ENCODE measurements around the gene TRAF3IP1.
"Not testable (repeated sequence)": the region's sequence is repeated elsewhere in the genome, so short reads cannot be mapped to it uniquely, and the experiment has no call there.

TRAF3IP1 gene

DNA sequence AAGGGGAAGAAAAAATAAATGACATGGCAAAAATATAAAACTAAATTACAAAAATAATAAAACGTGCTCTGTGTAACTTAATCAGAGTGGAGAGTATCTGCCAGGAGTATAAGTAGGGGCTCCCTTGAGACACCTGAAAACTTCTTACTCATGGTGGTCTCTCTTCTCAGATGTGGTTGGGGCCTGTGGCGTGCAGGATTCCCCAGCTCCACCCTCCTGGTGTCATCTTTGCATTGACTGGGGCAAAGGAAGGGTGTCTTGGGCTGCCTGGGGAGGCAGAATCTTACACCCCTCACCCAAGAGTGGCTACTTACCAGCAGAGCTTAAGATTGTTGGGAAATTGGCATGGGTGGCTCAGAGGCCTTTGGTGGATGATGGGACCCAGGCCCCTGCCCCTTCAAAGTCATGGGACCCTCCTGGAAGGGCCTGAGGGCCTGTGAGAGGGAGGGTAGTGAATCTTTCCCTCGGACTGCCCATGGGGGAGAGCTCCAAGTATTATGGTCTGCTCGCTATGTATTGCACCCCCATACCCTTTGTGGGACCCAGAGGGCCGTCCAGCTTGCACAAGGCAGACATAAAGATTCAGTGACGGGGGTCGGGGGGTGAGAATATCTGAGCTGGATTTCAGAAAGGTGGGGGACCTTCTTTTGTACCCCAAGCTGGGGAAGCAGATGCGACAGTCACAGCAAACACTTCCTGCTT, 6.9 kb upstream of the TRAF3IP1 start:
- no peak for DNase-seq

DNA sequence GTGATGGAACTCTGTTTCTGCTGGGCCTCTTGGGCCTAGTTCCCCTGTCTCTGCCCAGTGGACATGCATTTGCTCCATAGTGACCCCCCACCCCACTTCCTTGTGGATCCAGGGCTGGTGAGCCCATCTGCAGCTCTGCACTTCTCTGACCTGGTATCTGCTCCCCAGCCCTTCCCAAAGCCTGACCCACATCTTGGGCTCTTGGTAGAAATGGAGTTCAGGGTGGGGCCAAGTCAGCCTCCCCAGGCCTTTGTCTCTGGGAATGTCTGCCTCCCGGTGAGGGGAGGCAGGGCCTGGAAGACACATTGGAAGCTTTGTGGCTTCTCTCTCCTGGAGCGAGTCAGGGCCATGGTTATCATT, 6.3 kb upstream of the TRAF3IP1 start:
- DNase-seq, result no peak

DNA sequence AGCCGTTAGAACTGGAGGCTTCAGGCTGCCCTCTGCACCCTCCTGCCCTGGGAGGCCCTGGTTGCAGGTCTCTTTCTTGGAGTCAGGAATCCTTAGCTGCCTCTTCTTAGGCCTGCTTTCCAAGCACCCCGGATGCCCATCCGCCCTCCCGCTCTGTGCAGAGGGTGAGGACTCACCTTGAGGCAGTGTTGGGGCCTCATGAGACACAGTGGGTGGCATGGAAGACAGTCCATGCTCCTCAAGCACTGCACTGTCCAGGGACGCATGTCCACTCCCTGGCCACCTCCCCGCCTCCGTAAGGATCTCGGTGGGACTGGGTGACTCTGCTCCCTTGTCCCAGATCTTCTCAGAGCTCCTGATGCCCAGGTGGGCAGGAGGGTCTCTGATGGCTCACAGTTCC, 5.7 kb upstream of the TRAF3IP1 start:
- DNase-seq, result no peak

DNA sequence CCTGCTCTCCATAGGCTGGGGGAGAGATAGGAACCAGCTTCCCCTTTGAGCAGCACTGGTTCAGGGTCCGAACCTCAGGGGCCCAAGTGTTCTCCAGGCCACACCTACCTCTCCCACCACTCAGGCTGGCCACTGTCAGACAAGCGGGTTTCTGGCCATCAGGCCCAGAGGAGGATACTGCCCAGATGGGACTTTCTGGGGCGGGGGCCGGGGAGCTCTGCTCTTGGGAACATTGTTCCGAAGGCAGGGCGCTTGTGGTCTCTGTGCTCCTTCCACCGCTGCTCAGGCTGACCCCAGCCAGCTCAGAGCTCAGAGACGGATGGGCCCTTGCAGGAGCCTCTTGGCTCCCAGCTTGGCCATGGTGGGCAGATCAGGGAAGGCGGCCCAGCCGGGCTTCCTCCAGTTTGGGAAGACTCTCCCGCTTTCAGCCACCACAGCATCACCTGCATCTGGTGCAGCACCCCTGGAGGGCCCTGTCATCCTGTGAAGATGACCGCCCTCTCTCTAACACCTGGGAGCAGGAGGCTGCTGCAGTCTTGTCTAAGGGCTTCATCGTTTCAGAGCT, 5.2 kb upstream of the TRAF3IP1 start:
- DNase-seq, result no peak

DNA sequence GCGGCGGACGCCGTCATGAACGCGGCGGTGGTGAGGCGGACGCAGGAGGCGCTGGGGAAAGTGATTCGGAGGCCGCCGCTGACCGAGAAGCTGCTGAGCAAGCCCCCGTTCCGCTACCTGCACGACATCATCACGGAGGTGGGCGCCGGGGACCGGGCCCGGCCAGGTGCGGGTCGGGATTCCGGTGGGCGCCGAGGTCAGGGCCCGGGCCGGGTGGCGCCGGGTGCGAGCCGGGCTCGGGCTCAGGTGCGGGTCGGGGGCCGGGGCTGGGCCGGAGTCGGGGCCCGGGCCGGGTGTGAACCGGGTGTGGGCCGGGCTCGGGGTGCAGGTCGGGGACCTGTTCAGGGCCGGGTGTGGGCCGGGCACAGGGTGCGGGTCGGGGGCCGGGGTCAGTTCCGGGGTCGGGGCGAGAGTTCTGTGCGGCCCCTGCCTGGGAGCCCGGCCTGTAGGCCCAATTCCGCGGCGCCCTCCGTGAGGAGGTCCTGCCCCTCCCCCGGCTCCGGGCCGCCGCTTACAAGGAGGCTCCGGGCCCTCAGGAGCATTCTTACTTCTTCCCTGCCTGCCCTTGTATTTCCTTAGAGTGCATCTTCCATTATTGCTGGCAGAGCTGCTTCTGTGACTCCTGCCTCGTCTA, 447 bp downstream of the TRAF3IP1 start:
- no peak for DNase-seq

DNA sequence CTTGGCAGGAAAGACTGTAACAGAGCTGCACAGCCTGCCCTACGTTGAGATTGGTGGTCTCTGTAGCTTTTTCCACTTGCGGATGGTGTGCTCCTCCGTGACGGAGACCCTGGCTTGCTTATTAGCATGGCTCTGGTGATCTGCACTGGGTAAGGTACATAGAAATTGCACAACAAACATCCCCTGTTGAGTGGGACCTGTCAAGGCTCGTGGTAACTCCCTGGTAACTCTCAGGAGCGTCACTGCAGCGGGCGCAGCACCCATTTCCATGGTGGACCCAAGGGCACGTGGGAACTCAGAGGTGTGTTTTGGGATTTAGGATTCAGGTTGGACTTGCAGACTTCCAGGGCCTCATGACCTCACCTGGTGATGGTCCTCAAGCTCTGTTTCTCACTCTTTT, 1.1 kb downstream of the TRAF3IP1 start:
- no peak for DNase-seq

DNA sequence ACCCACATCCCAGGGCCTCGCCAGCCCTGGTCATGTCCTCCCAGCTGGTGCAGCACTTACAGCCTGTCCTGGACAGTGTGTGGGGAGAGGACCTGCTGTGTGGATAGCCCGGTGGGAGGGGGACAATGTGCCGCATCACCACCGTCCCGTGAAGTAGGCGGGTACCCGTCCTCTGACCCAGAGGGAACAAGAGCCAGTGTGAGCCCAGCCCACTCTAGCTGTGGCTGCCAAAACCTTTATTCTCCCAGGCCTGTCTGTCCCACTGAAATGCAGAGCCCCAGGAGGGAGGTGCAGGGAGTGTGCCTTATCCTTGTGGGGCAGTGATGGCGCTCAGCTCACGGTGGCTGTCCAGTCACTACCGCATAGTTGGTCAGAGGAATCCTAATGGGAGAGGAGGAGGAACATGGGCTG, 1.7 kb downstream of the TRAF3IP1 start:
- DNase-seq, result no peak

DNA sequence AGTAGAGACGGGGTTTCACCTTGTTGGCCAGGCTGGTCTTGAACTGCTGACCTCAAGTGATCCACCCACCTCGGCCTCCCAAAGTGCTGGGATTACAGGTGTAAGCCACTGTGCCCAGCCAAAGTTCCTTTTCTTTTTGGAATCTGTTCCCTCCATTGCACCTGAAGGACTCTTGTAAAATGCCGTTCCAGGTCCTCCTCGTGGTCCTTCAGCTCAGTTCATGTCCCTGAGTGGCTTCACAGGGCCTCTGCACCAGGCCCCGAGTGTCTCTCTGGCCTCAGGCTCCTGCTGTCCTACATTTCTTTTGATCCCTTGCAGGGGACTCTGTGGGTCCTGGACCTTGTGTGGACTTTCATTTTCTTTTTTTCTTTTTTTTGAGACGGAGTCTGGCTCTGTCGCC, 3.9 kb downstream of the TRAF3IP1 start:
- not testable (repeated sequence) for DNase-seq

DNA sequence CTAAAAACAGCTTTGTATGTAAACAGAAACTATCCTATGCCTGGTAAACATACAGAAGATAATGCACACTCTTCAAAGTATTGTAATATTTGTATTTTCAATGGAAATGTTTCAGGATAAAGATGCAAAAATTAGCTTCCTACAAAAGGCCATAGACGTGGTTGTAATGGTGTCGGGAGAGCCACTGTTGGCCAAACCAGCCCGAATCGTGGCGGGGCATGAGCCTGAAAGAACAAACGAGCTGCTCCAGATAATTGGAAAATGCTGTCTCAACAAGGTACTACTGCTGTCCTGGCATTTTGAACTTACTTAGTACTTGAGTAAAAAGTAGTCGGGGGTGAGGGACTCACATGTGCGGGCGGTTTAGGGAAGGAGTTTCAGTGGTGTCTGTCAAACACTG, 5.4 kb downstream of the TRAF3IP1 start:
- no peak for DNase-seq

DNA sequence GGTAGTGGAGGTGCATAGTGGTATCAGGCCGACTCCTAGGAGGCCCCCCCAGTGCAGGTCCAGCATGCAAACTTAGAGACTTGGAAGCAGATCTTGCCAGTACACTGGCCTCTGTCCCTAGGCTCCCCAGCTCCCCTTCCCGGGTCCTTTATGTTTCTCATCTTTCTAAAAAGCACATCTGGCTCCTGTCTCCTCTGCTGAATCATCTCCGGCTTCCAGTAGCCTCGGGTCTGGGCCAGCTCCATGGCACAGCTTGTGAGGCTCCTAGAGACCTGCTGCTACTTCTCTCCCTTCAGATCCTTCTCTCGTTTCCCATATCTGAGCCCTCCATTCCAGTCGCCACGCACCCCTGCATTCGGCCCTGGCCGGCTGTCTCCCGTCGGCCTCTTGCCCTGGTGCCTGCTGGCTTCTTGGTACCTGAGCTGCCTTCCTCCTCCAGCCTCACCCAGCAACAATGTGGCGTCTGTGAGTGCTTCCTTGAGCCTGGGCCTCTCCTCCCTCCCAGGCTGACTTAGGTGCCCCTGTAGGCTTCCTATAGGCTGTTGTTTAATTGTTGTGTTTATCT, 6.6 kb downstream of the TRAF3IP1 start:
- no peak for DNase-seq

DNA sequence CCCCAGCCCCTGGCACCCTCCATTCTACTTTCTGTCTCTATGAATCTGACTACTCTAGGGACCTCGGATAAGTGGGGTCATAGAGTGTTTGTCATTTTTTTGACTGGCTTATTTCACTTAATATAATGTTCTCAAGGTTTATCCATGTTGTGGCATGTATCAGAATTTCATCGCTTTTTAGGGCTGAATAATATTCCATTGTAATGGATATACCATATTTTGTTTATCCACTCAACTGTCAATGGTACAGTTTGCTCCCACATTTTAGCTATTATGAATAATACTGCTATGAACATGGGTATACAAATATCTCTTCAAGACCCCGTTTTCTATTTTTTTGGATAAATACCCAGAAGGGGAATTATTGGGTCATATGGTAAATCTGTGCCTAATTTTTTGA, 7.4 kb downstream of the TRAF3IP1 start:
- DNase-seq, result no peak

DNA sequence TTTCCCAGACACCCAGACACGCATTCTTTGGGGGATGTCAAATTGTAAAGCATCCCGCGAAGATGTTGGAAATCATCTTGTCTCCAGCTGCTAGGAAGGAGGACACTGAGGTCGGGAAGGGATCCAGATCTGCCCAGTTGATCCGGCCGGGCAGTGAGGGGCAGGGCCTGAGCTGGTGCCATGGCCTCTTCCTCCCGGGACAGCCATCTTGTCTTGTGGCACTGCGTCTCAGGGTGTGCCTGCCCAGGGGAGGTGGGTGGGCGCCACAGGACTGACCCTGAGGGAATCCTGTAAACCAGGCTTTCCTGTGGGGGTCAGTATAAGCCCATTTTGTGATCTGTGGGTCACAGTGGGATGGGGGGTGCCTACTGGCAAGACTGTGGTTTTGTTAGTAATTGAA, 10.1 kb downstream of the TRAF3IP1 start:
- no peak for DNase-seq

DNA sequence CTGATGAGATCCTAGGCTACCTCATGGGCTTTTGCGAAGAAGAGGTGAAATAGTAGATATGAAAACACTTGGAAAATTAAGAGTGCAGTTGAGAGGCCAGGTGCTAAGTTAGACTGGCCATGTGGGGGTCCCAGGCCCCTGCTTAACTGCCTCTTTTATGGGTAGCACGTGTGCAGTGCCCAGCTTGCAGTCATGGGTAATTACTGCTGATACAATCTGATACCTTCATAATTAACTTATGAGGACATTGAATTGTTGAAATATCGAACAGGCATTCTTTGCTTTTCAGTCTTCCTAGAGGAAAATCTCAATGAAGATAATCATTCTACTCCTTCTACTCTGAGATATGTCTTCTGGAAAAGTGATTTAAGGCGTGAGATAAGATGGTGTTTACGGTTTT, 11.6 kb downstream of the TRAF3IP1 start:
- no peak for DNase-seq

DNA sequence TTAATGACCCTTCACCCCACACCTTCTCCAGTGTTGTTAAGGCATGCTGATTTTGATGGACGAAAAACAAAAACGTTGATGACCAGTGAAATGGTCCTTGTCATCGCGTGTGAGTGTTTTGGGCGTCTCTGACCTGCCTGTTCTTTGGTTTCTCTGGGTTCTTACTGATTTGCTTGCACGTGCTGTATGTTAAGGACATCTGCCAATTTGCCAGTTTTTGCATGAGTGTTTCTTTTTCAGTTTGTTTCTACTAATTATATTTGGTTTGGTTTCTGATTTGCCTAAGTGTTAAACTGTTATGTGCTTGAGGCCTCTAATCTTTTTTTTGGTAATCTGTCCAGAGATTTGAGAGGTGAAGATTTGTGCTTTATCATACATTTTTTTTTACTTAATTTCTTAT, 14.6 kb downstream of the TRAF3IP1 start:
- no peak for DNase-seq

DNA sequence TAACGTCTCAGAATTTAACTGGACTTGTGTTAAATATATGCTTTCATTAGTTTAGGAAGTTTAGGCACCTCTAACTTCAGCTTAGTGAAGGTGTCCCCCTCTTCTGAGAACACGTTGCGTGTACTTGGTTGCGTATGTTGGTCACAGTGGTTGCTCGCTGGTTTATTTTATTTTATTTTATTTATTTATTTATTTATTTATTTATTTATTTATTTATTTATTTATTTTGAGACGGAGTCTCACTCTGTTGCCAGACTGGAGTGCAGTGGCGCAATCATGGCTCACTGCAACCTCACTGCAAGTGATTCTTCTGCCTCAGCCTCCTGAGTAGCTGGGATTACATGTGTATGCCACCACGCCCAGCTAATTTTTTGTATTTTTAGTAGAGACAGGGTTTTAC, 15.3 kb downstream of the TRAF3IP1 start:
- DNase-seq, result not testable (repeated sequence)

DNA sequence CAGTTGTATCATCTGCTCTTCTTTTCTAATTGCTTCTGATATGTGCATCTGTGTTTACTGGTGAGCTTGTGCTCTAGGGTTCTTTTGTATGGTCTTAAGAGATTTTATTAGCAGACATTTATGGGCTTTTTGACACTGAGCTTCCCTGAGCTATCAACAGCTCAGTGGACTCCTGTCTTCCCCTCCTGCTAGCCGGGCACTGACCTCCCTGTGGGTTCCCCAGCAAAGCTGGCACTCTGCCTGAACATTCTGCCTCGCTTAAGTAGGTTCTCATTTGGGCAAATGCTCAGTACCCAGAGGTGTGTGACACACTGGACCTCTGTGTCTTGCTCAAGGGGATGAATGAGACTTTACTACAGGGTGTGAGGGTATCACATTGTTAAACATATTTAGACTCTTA, 15.8 kb downstream of the TRAF3IP1 start:
- no peak for DNase-seq

DNA sequence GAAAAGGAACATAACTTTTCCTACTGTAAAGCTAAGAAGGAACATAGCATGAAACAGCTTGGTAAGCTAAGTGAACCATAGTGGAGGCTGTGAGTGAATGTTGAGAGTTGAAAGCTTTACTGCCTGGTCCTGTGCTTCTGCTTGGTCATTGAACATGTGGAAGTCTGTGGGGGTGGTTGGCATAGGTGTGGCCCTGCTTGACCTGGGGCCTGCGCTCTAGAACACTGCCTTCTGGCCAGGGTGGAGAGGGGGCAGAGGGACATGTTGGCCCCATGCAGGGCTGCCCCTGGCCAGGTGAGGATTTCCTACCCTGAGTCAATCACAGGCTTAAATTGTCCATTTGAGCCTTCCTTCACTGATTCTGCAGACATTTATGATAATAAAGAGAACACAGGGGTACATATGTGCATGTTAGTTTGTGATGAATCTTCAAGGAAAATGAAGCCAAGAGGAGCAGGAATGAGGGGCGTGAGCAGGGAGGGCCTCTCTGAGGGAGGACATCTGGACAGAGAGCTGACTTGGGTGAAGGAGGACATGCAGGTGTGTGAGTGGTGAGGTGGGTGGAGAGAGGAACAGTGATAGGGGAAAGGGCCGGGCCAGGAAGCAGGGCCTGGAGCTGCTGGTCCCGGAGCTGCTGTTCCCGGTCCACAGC, 16.6 kb downstream of the TRAF3IP1 start:
- no peak for DNase-seq

DNA sequence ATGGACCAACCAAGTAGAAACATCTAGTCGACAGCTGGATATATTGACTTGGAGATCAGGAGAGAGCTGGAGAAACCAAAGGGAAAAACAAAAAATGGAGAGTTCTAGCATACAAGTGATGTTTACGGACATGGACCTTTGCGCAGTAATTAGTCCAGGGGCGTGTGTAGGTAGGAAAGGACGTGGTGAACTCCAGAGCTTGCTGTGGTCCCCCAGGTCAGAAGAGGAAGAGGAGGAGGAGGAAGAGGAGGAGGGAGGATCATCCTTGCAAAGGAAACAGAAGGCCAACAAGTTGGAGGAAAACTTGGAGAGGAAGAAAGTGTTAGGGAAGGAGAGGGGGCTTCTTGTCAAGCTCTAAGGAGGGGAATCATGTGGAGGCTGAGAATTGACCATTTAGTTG, 17.5 kb downstream of the TRAF3IP1 start:
- DNase-seq, result no peak

DNA sequence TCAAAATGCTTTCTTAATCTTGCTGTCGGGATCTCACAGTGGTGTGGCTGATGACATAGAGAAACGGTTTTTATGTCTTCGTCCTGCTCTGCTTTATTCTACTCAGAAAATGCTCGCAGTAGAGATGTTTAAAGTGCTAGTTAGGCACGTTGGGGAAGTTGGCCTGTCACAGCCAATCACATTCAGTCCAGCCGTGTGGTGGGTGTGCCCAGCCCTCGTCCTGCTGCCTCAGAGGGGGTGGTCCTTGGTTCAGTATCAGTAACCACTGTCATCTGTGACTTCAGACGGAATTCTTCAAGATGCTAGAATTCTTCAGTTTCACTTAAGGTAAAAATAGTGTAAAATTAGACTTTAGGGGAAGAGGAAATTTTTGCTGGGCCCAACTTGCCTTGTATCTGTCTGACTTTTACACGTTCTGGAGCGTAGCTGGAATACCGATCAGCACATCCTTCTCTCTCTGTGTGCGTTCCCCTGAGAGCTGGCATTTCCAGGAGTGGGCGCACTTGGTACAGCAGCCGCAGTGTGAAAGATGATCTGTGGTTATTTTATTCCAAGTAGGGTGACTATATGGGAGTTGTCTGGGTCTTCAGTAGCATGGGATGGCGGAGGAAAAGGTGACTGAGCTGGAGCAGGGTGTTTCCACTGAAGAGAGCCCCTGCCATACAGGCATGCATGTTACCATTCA, 18.5 kb downstream of the TRAF3IP1 start:
- no peak for DNase-seq

DNA sequence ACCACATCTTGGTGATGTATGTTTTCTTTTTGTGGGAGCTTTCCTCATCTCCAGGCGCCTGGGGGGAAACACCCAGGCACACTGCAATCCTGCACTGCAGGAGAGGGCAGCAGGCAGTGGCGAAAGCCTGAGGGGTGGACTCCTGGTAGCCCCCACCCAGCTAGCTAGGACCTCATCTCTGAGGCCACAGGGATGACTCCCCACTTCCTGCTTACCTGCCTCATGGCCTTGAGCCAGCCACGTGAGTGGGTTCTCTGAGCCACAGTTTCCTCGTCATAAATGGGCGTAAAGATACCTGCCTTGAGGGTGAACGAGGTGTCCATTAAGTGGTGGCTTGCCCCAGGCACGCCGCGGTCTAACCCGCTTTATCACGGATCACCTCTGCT, 19.1 kb downstream of the TRAF3IP1 start:
- no peak for DNase-seq

DNA sequence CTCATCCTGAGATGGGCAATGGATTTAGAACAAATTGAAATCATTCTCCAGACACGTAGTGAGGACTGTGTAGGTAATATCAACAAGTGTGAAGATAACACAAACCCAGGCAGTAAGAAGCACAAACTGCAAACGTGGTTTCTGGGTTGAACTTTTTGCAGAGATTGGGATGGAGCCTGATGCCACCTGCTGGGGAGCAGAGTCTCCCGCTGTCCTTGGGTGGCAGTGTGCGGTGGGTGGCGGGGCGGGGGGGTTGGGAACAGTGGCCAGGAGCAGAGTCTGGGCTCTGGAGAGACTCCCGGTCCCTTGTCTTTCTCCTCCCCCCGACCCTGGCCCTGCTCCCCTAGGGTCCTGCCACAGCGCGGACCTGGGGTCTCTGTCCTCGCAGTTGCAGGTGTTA, 19.5 kb downstream of the TRAF3IP1 start:
- DNase-seq, result no peak

DNA sequence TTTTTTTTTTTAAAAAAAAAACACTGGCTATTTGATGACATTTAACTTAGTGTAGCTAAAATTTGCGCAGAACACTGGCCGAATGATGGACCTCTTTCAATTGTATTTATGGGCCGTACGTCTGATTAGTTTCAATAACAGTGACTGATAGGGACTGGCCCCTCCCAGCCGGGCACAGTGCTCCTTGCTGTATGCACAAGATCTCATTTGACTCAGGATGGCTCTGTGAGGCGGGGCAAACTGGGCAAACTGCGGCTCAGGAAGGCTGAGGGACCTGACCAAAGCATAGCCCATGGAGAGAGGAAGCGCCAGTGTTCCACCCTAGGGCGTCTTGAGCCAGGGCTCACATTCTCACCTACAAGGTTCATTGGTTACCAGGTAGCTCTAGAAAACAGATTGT, 21.2 kb downstream of the TRAF3IP1 start:
- DNase-seq, result no peak

DNA sequence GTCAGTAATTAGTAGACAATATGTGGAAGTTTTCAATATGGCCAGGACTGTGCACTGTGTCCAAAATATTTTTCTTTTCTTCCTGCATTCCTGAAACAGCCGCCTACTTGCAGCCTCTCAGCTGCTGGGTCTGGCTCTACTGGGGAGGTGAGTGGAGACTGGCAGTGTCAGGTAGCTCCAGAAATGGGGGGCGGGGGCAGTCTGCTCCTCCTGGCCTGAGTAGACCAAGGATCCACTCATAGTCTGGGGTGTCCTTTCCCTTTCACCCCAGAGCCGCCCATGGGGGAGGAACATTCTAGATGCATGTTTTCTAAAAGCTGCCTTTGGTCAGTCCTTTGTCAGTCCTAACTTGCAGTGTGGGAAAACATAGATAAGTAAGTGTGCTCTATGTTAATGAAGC, 23.7 kb downstream of the TRAF3IP1 start:
- no peak for DNase-seq

Measured in NCI-H1092 (cell line).